ENCODE data around the gene PAPPA2.

Gene PAPPA2

DNA sequence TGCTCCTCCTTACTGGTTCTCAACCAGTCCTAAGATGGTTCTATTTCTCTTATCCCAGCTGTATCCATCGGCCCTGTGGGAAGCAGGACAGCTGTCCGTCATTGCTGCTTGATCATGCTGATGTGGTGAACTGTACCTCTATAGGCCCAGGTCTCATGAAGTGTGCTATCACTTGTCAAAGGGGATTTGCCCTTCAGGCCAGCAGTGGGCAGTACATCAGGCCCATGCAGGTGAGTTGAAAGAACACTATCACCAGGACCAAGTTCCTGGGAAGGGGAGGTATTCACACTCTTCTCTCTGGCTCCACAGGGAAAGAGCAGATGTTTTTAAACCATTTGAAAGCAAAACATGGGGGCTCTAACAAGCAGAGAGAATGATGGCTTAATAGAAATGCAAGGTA is 302.6 kb downstream of the PAPPA2 start:
- Histone ChIP-seq H3K27me3 (ENCODE audit: low read depth, low read length) (peaks cover 37% of the 10 kb centered on the region), H3K9ac (ENCODE audit: low read length) (no peak overlapping the region), H3K4me1 (ENCODE audit: low read length) (no peaks in the 10 kb centered on the region), H3K36me3 (replicated peaks; ENCODE audit: low read depth, low read length) (no peaks in the 10 kb centered on the region), H2AFZ (ENCODE audit: low read depth, low read length) (no peak overlapping the region), H3K27ac (ENCODE audit: low read length) (no peak overlapping the region), H3K79me2 (ENCODE audit: low read length) (no peaks in the 10 kb centered on the region), H3K4me2 (ENCODE audit: low read length) (no peak overlapping the region), H3K9me3 (ENCODE audit: insufficient read depth, low read length) (no peaks in the 10 kb centered on the region), H4K20me1 (ENCODE audit: insufficient read depth, low read length) (no peaks in the 10 kb centered on the region), H3K4me3 (ENCODE audit: low read length) (no peak overlapping the region)
- TF ChIP-seq, protein P1, sequence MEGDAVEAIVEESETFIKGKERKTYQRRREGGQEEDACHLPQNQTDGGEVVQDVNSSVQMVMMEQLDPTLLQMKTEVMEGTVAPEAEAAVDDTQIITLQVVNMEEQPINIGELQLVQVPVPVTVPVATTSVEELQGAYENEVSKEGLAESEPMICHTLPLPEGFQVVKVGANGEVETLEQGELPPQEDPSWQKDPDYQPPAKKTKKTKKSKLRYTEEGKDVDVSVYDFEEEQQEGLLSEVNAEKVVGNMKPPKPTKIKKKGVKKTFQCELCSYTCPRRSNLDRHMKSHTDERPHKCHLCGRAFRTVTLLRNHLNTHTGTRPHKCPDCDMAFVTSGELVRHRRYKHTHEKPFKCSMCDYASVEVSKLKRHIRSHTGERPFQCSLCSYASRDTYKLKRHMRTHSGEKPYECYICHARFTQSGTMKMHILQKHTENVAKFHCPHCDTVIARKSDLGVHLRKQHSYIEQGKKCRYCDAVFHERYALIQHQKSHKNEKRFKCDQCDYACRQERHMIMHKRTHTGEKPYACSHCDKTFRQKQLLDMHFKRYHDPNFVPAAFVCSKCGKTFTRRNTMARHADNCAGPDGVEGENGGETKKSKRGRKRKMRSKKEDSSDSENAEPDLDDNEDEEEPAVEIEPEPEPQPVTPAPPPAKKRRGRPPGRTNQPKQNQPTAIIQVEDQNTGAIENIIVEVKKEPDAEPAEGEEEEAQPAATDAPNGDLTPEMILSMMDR (IDR thresholded peaks at IDR 0.05; ENCODE audit: low read depth, low read length), result no peak
- no peak for TF ChIP-seq EZH2phosphoT487 (IDR thresholded peaks at IDR 0.05; ENCODE audit: low read depth)

DNA sequence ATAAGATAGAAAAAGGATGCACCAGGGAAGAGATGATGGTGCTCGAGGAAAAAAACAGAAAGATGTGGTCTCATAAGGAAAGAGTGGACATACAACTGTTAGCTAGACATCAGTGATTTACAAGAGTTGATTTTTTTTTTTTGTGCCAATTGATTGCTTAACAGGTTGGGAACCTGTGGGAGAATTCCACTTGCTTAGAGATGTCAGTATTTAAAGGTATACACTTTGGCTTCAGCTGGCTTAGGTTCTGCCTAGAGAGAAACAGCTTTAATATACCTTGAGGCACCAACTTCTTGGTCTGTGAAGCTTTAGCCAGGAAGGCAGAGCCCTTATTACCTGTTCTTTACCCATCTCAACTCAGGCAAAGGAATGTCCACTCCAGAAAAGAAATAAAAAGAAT is 303.8 kb downstream of the PAPPA2 start:
- Histone ChIP-seq H4K20me1 (ENCODE audit: insufficient read depth, low read length) (no peaks in the 10 kb centered on the region), H2AFZ (ENCODE audit: low read depth, low read length) (no peak overlapping the region), H3K79me2 (ENCODE audit: low read length) (no peaks in the 10 kb centered on the region), H3K9ac (ENCODE audit: low read length) (no peak overlapping the region), H3K27ac (ENCODE audit: low read length) (no peak overlapping the region), H3K27me3 (ENCODE audit: low read depth, low read length) (peaks cover 31% of the 10 kb centered on the region), H3K4me3 (ENCODE audit: low read length) (no peak overlapping the region), H3K36me3 (replicated peaks; ENCODE audit: low read depth, low read length) (no peaks in the 10 kb centered on the region), H3K4me1 (ENCODE audit: low read length) (no peaks in the 10 kb centered on the region), H3K4me2 (ENCODE audit: low read length) (no peak overlapping the region), H3K9me3 (ENCODE audit: insufficient read depth, low read length) (no peaks in the 10 kb centered on the region)
- TF ChIP-seq EZH2phosphoT487 (IDR thresholded peaks at IDR 0.05; ENCODE audit: low read depth), result no peak
- TF ChIP-seq, protein P1 (IDR thresholded peaks at IDR 0.05; ENCODE audit: low read depth, low read length), result no peak

GRCh38 chr1:176767714-176768136 is 304.8 kb downstream of the PAPPA2 start:
- H3K36me3 ChIP-seq (replicated peaks; ENCODE audit: low read depth, low read length), result no peaks in the 10 kb centered on the region
- H2AFZ ChIP-seq (ENCODE audit: low read depth, low read length), result no peak overlapping the region
- no peak for TF ChIP-seq EZH2phosphoT487 (IDR thresholded peaks at IDR 0.05; ENCODE audit: low read depth)
- TF ChIP-seq, protein P1 (IDR thresholded peaks at IDR 0.05; ENCODE audit: low read depth, low read length), result no peak
- H3K27ac ChIP-seq (ENCODE audit: low read length), result no peak overlapping the region
- no peak overlapping the region for H3K4me3 ChIP-seq (ENCODE audit: low read length)
- no peaks in the 10 kb centered on the region for H4K20me1 ChIP-seq (ENCODE audit: insufficient read depth, low read length)
- H3K4me2 ChIP-seq (ENCODE audit: low read length), result no peak overlapping the region
- no peak overlapping the region for H3K9ac ChIP-seq (ENCODE audit: low read length)
- no peaks in the 10 kb centered on the region for H3K79me2 ChIP-seq (ENCODE audit: low read length)
- H3K4me1 ChIP-seq (ENCODE audit: low read length), result no peaks in the 10 kb centered on the region
- H3K9me3 ChIP-seq (ENCODE audit: insufficient read depth, low read length), result no peaks in the 10 kb centered on the region
- H3K27me3 ChIP-seq (ENCODE audit: low read depth, low read length), result peaks cover 27% of the 10 kb centered on the region

GRCh38 chr1:176768532-176768931 is 305.6 kb downstream of the PAPPA2 start:
- H3K79me2 ChIP-seq (ENCODE audit: low read length), result no peaks in the 10 kb centered on the region
- no peaks in the 10 kb centered on the region for H3K4me1 ChIP-seq (ENCODE audit: low read length)
- no peak overlapping the region for H3K4me2 ChIP-seq (ENCODE audit: low read length)
- H3K36me3 ChIP-seq (replicated peaks; ENCODE audit: low read depth, low read length), result no peaks in the 10 kb centered on the region
- H3K9me3 ChIP-seq (ENCODE audit: insufficient read depth, low read length), result no peaks in the 10 kb centered on the region
- H3K27me3 ChIP-seq (ENCODE audit: low read depth, low read length), result peaks cover 27% of the 10 kb centered on the region
- H4K20me1 ChIP-seq (ENCODE audit: insufficient read depth, low read length), result no peaks in the 10 kb centered on the region
- no peak overlapping the region for H2AFZ ChIP-seq (ENCODE audit: low read depth, low read length)
- H3K27ac ChIP-seq (ENCODE audit: low read length), result no peak overlapping the region
- H3K9ac ChIP-seq (ENCODE audit: low read length), result no peak overlapping the region
- TF ChIP-seq, protein P1 (IDR thresholded peaks at IDR 0.05; ENCODE audit: low read depth, low read length), result no peak
- no peak for TF ChIP-seq EZH2phosphoT487 (IDR thresholded peaks at IDR 0.05; ENCODE audit: low read depth)
- H3K4me3 ChIP-seq (ENCODE audit: low read length), result no peak overlapping the region

All from OCI-LY3 (cell line).